OCI-LY1 (cell line): ENCODE results near the gene OAF.

Source experiments
- CTCF ChIP-seq: fragments of 200-600 bp; sonication (generic), shearing (Covaris generic); IDR thresholded peaks from 2 replicates; pipeline ENCODE4 v1.5.1; 2017; ENCODE audit warnings: mild to moderate bottlenecking, antibody characterized with exemption, low read length, moderate library complexity, mixed read lengths
- EZH2 ChIP-seq: fragments of 200-600 bp; sonication (generic), shearing (Covaris generic); IDR thresholded peaks from 2 replicates; pipeline ENCODE4 v1.8.0; 2017; ENCODE audit warnings: borderline replicate concordance, mixed run types, mild to moderate bottlenecking, antibody characterized with exemption, low read length, moderate library complexity, mixed read lengths

GRCh38 chr11:120168960-120169681, 41.7 kb upstream of the OAF start:
- no peak for TF ChIP-seq EZH2
- no peak; the same call in 1 of the 2 replicates for TF ChIP-seq CTCF
